Stimulated activated CD8-positive, alpha-beta memory T cell treated with anti-CD3 and anti-CD28 coated beads, Interleukin-2, amount 100 ng/mL, for 48 hours (primary cell): ENCODE results near the gene CAP1.
"Not testable (repeated sequence)": the region's sequence is repeated elsewhere in the genome, so short reads cannot be mapped to it uniquely, and the experiment has no call there.

ENCODE experiments used
- DNase-seq, 2 donors: peaks; one replicate each; pipeline ENCODE4 v3.0.0-alpha.2; 2020; ENCODE audit warnings: low read depth in 2 of 2

The CAP1 gene

GRCh38 chr1:40032240-40032891, 8.2 kb upstream of the CAP1 start:
- DNase-seq, result no peak

GRCh38 chr1:40034869-40035268, 5.7 kb upstream of the CAP1 start:
- no peak for DNase-seq

GRCh38 chr1:40036574-40036973, 4.0 kb upstream of the CAP1 start:
- no peak for DNase-seq

- not testable (repeated sequence) for DNase-seq
Measured at GRCh38 chr1:40037254-40037653, 3.3 kb upstream of the CAP1 start.

GRCh38 chr1:40038697-40039096, 1.8 kb upstream of the CAP1 start:
- DNase-seq, result no peak

GRCh38 chr1:40039245-40039756, 1.2 kb upstream of the CAP1 start:
- DNase-seq, result no peak

GRCh38 chr1:40039757-40040510, 595 bp upstream of the CAP1 start:
- DNase-seq, result peak; percentile 77 to 78

- no peak for DNase-seq
Measured at GRCh38 chr1:40041466-40041838, 923 bp downstream of the CAP1 start.

- DNase-seq, result no peak
Measured at GRCh38 chr1:40042341-40042740, 1.8 kb downstream of the CAP1 start.

GRCh38 chr1:40044110-40044509, 3.6 kb downstream of the CAP1 start:
- DNase-seq, result no peak

- no peak for DNase-seq
Measured at GRCh38 chr1:40045182-40045581, 4.7 kb downstream of the CAP1 start.

GRCh38 chr1:40045766-40046165, 5.2 kb downstream of the CAP1 start:
- no peak for DNase-seq

GRCh38 chr1:40047276-40047675, 6.7 kb downstream of the CAP1 start:
- no peak for DNase-seq

GRCh38 chr1:40047769-40048168, 7.2 kb downstream of the CAP1 start:
- DNase-seq, result no peak

GRCh38 chr1:40049725-40050124, 9.2 kb downstream of the CAP1 start:
- DNase-seq, result no peak

GRCh38 chr1:40050863-40051262, 10.3 kb downstream of the CAP1 start:
- no peak for DNase-seq

GRCh38 chr1:40053138-40053887, 12.8 kb downstream of the CAP1 start:
- DNase-seq, result no peak

- no peak for DNase-seq
Measured at GRCh38 chr1:40056519-40057309, 16.2 kb downstream of the CAP1 start.

- no peak for DNase-seq
Measured at GRCh38 chr1:40057310-40058030, 16.9 kb downstream of the CAP1 start.

- no peak for DNase-seq
Measured at GRCh38 chr1:40058097-40058452, 17.5 kb downstream of the CAP1 start.
